H1 (cell line): ENCODE data around the gene CSNK1D. TPM values are rescaled to one million over a fixed set of nuclear protein-coding genes. Genes with fewer than 3 reads are reported as not detected.

Experiments used
- polyA plus RNA-seq, 7 experiments: library from polyadenylated mRNA; depleted of rRNA in 3 of 7; stranded (reverse) in 5 of 7; unstranded in 2 of 7; fragments of >200 nt in 5 of 7; fragments of 200-250 nt in 2 of 7; gene quantifications; 1 replicate in 5 of 7; 2 replicates in 1 of 7; 4 replicates in 1 of 7; pipeline versions ENCODE4 v1.2.1 to v1.2.3, GENCODE V29; 2011 to 2013; ENCODE audit warnings: missing spikeins in 2 of 7, mixed read lengths in 2 of 7
- total RNA-seq: library from RNA; stranded (reverse); fragmentation: NEBNext Ultra II Directional; extraction: Animal tissue kit (Norgen Biotek cat#: 25700); gene quantifications from 2 replicates; pipeline ENCODE4 v1.2.1, GENCODE V29; 2021
- TF ChIP-seq, protein P1 (sequence below): fragments of 300-600 bp; sonication (generic); IDR thresholded peaks from 2 replicates; pipeline ENCODE4 v1.7.1; 2012; ENCODE audit warnings: low read length, moderate library complexity, mild to moderate bottlenecking, inconsistent platforms; ENCODE audit not compliant: insufficient replicate concordance

CSNK1D gene
- total and polyA plus RNA-seq, 2 of the 8 experiments (the other 6 are each of a cell fraction or from before 2014, with no cell fraction given): 73.5 to 103 TPM

GRCh38 chr17:82322526-82323453 lies 49.3 kb upstream of the CSNK1D start (continued):
- TF ChIP-seq, protein P1, sequence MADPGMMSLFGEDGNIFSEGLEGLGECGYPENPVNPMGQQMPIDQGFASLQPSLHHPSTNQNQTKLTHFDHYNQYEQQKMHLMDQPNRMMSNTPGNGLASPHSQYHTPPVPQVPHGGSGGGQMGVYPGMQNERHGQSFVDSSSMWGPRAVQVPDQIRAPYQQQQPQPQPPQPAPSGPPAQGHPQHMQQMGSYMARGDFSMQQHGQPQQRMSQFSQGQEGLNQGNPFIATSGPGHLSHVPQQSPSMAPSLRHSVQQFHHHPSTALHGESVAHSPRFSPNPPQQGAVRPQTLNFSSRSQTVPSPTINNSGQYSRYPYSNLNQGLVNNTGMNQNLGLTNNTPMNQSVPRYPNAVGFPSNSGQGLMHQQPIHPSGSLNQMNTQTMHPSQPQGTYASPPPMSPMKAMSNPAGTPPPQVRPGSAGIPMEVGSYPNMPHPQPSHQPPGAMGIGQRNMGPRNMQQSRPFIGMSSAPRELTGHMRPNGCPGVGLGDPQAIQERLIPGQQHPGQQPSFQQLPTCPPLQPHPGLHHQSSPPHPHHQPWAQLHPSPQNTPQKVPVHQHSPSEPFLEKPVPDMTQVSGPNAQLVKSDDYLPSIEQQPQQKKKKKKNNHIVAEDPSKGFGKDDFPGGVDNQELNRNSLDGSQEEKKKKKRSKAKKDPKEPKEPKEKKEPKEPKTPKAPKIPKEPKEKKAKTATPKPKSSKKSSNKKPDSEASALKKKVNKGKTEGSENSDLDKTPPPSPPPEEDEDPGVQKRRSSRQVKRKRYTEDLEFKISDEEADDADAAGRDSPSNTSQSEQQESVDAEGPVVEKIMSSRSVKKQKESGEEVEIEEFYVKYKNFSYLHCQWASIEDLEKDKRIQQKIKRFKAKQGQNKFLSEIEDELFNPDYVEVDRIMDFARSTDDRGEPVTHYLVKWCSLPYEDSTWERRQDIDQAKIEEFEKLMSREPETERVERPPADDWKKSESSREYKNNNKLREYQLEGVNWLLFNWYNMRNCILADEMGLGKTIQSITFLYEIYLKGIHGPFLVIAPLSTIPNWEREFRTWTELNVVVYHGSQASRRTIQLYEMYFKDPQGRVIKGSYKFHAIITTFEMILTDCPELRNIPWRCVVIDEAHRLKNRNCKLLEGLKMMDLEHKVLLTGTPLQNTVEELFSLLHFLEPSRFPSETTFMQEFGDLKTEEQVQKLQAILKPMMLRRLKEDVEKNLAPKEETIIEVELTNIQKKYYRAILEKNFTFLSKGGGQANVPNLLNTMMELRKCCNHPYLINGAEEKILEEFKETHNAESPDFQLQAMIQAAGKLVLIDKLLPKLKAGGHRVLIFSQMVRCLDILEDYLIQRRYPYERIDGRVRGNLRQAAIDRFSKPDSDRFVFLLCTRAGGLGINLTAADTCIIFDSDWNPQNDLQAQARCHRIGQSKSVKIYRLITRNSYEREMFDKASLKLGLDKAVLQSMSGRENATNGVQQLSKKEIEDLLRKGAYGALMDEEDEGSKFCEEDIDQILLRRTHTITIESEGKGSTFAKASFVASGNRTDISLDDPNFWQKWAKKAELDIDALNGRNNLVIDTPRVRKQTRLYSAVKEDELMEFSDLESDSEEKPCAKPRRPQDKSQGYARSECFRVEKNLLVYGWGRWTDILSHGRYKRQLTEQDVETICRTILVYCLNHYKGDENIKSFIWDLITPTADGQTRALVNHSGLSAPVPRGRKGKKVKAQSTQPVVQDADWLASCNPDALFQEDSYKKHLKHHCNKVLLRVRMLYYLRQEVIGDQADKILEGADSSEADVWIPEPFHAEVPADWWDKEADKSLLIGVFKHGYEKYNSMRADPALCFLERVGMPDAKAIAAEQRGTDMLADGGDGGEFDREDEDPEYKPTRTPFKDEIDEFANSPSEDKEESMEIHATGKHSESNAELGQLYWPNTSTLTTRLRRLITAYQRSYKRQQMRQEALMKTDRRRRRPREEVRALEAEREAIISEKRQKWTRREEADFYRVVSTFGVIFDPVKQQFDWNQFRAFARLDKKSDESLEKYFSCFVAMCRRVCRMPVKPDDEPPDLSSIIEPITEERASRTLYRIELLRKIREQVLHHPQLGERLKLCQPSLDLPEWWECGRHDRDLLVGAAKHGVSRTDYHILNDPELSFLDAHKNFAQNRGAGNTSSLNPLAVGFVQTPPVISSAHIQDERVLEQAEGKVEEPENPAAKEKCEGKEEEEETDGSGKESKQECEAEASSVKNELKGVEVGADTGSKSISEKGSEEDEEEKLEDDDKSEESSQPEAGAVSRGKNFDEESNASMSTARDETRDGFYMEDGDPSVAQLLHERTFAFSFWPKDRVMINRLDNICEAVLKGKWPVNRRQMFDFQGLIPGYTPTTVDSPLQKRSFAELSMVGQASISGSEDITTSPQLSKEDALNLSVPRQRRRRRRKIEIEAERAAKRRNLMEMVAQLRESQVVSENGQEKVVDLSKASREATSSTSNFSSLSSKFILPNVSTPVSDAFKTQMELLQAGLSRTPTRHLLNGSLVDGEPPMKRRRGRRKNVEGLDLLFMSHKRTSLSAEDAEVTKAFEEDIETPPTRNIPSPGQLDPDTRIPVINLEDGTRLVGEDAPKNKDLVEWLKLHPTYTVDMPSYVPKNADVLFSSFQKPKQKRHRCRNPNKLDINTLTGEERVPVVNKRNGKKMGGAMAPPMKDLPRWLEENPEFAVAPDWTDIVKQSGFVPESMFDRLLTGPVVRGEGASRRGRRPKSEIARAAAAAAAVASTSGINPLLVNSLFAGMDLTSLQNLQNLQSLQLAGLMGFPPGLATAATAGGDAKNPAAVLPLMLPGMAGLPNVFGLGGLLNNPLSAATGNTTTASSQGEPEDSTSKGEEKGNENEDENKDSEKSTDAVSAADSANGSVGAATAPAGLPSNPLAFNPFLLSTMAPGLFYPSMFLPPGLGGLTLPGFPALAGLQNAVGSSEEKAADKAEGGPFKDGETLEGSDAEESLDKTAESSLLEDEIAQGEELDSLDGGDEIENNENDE: no peak
